K562 (cell line): ENCODE measurements around the gene GNAZ. TPM values are rescaled to one million over a fixed set of nuclear protein-coding genes. Genes with fewer than 3 reads are reported as not detected.

Source experiments
- ATAC-seq: fragments of 200-7000 bp; cut with Tn5 transposase; 3 replicates; pipeline ENCODE4 v1.9.1; 2020; ENCODE audit warnings: moderate library complexity
- BruUV-seq: library from RNA; stranded (reverse); fragments of 400-500 nt; replicated peaks from 2 replicates; lab custom pipeline; 2021; lab: Mats Ljungman, UMichigan
- CTCF ChIA-PET: fragments of 300-600 bp; formaldehyde crosslinking; extraction: SDS; loops from one replicate; lab custom pipeline; 2021; ENCODE audit warnings: low intra/inter-chr PET ratio; lab: Yijun Ruan, JAX
- POLR2A ChIA-PET: fragments of 300-600, 350-650 bp; sonication (Branson Sonifier 250); formaldehyde crosslinking; extraction: SDS; loops from one replicate; lab custom pipeline; 2021; ENCODE audit warnings: antibody characterized with exemption, inconsistent platforms; lab: Yijun Ruan, JAX
- DNase-seq, 4 experiments: peaks; one replicate each; pipeline versions ENCODE4 v3.0.0 to v3.0.0-alpha.2; 2011 to 2018; ENCODE audit warnings: low spot score in 3 of 4, mixed read lengths in 3 of 4; ENCODE audit errors: extremely low read depth in 1 of 4
- FAIRE-seq: peaks from 2 replicates; lab custom pipeline; 2011; peaks lifted over from hg19 to GRCh38; lab: Jason Lieb, UNC
- H2AFZ ChIP-seq: 2 replicates; pipeline ENCODE4 v1.6.0; 2011; ENCODE audit warnings: low read depth, low read length, control low read depth, inconsistent platforms
- H3K27ac ChIP-seq: fragments of 200-600 bp; 3 replicates; pipeline ENCODE4 v1.8.0; 2011; ENCODE audit warnings: low read depth, mild to moderate bottlenecking, control low read depth, inconsistent platforms, low read length, moderate library complexity, mixed read lengths; ENCODE audit errors: extremely low read depth
- H3K27me3 ChIP-seq, 2 experiments: fragments of 300-600 bp in 1 of 2; 2 replicates in 1 of 2; 3 replicates in 1 of 2; pipeline versions ENCODE4 v1.6.0 to v1.8.0; 2011; ENCODE audit warnings: inconsistent platforms in 2 of 2, low read length in 2 of 2, mild to moderate bottlenecking in 1 of 2, mixed read lengths in 1 of 2, moderate library complexity in 1 of 2; ENCODE audit not compliant: control insufficient read depth in 2 of 2, insufficient read depth in 2 of 2
- H3K36me3 ChIP-seq: fragments of 300-600 bp; 3 replicates; pipeline ENCODE4 v1.8.0; 2011; ENCODE audit warnings: mild to moderate bottlenecking, low read length, inconsistent platforms; ENCODE audit not compliant: control insufficient read depth, insufficient read depth
- H3K4me1 ChIP-seq, 2 experiments: fragments of 200-600 bp in 1 of 2; replicated peaks in 1 of 2; 2 replicates in 1 of 2; 3 replicates in 1 of 2; pipeline versions ENCODE4 v1.5.1 to v1.8.0; 2011; ENCODE audit warnings: inconsistent platforms in 2 of 2, low read length in 2 of 2, mild to moderate bottlenecking in 1 of 2, mixed read lengths in 1 of 2, moderate library complexity in 1 of 2; ENCODE audit not compliant: control insufficient read depth in 2 of 2, insufficient read depth in 2 of 2
- H3K4me2 ChIP-seq: 2 replicates; pipeline ENCODE4 v1.6.1; 2011; ENCODE audit warnings: low read length, control low read depth, inconsistent platforms, mixed read lengths; ENCODE audit not compliant: insufficient read depth
- H3K4me3 ChIP-seq: fragments of 200-600 bp; sonication (generic), shearing (Covaris generic); 2 replicates; pipeline ENCODE4 v1.5.1; 2016; ENCODE audit warnings: control low read depth, inconsistent platforms
- H3K79me2 ChIP-seq: fragments of 200-600 bp; 3 replicates; pipeline ENCODE4 v1.8.0; 2011; ENCODE audit warnings: low read length, inconsistent platforms; ENCODE audit not compliant: control insufficient read depth, insufficient read depth
- H3K9ac ChIP-seq, 2 experiments: 2 replicates each; pipeline versions ENCODE4 v1.6.0 to v1.6.1; 2011; ENCODE audit warnings: low read depth in 2 of 2, low read length in 2 of 2, control low read depth in 1 of 2, inconsistent platforms in 1 of 2, mild to moderate bottlenecking in 1 of 2, mixed read lengths in 1 of 2; ENCODE audit not compliant: insufficient read depth in 1 of 2
- H3K9me1 ChIP-seq: one replicate; pipeline ENCODE4 v1.6.0; 2011; ENCODE audit warnings: inconsistent platforms, mild to moderate bottlenecking, low read length, moderate library complexity; ENCODE audit not compliant: control insufficient read depth, insufficient read depth
- H3K9me3 ChIP-seq: replicated peaks from 2 replicates; pipeline ENCODE4 v1.5.1; 2011; ENCODE audit warnings: low read depth, low read length, inconsistent platforms; ENCODE audit not compliant: control insufficient read depth, insufficient read depth
- H4K20me1 ChIP-seq: replicated peaks from 2 replicates; pipeline ENCODE4 v1.6.1; 2011; ENCODE audit warnings: low read length, inconsistent platforms, mixed read lengths; ENCODE audit not compliant: control insufficient read depth, insufficient read depth
- CHAMP1 ChIP-seq: fragments of 450-650 bp; IDR thresholded peaks from 2 replicates; pipeline ENCODE4 v1.6.1; 2016; ENCODE audit warnings: mild to moderate bottlenecking
- DPF2 ChIP-seq: fragments of 450-650 bp; IDR thresholded peaks from 2 replicates; pipeline ENCODE4 v1.6.1; 2016
- E2F1 ChIP-seq: sonication (generic); formaldehyde crosslinking; IDR thresholded peaks from 2 replicates; pipeline ENCODE4 v1.8.1; 2023; ENCODE audit warnings: mild to moderate bottlenecking, missing genetic modification reagents, moderate library complexity
- HOXB6 ChIP-seq: fragments of 250-450 bp; sonication (Bioruptor Pico); IDR thresholded peaks from 2 replicates; pipeline ENCODE4 v1.5.1; 2022; ENCODE audit warnings: mild to moderate bottlenecking, borderline replicate concordance
- MCM3 ChIP-seq: fragments of 450-650 bp; IDR thresholded peaks from 2 replicates; pipeline ENCODE4 v1.6.1; 2016
- MCM7 ChIP-seq, 2 experiments: fragments of 450-650 bp; IDR thresholded peaks; 2 replicates each; pipeline ENCODE4 v1.6.1; 2016 to 2018
- MED1 ChIP-seq: sonication (generic); formaldehyde crosslinking; IDR thresholded peaks from 2 replicates; pipeline ENCODE4 v1.8.1; 2023; ENCODE audit warnings: missing genetic modification reagents, borderline replicate concordance
- NFE2 ChIP-seq: IDR thresholded peaks from 2 replicates; pipeline ENCODE4 v1.6.1; 2014; ENCODE audit warnings: antibody characterized with exemption, low read depth
- PRMT5 ChIP-seq: sonication (generic); formaldehyde crosslinking; IDR thresholded peaks from 2 replicates; pipeline ENCODE4 v1.5.0; 2020; ENCODE audit warnings: missing genetic modification reagents
- RNF2 ChIP-seq: sonication (generic); IDR thresholded peaks from 2 replicates; pipeline ENCODE4 v1.6.1; 2016
- TARDBP ChIP-seq: fragments of 450-650 bp; IDR thresholded peaks from 2 replicates; pipeline ENCODE4 v1.6.1; 2016
- TCF3 ChIP-seq: sonication (generic); formaldehyde crosslinking; IDR thresholded peaks from 2 replicates; pipeline ENCODE4 v1.4.0; 2020; ENCODE audit warnings: mild to moderate bottlenecking, missing genetic modification reagents
- YY1 ChIP-seq, 3 experiments: IDR thresholded peaks; 2 replicates each; pipeline ENCODE4 v1.6.1; 2011; ENCODE audit warnings: low read length in 2 of 3, mild to moderate bottlenecking in 2 of 3, moderate library complexity in 2 of 3, borderline replicate concordance in 1 of 3, control low read depth in 1 of 3, low read depth in 1 of 3; ENCODE audit not compliant: insufficient read depth in 3 of 3, insufficient replicate concordance in 2 of 3, control insufficient read depth in 1 of 3, insufficient read length in 1 of 3; ENCODE audit errors: extremely low read depth in 1 of 3
- WGBS: fragments of 100-300 bp; shearing (Covaris generic); methylation state at CpG from one replicate; pipeline ENCODE4 v1.1.6; 2016; ENCODE audit warnings: low coverage, mixed read lengths; ENCODE audit not compliant: insufficient coverage; ENCODE audit errors: missing lambda C conversion rate; 5-methylcytosine and 5-hydroxymethylcytosine counted together
- in situ Hi-C: fragments of 300-500 bp; cut with MboI; formaldehyde crosslinking; loops from 4 replicates; pipeline ENCODE4 v1.15.0; 2018; ENCODE audit warnings: inconsistent platforms, mixed read lengths
- intact Hi-C: fragments of 100-400 bp; cut with micrococcal nuclease; formaldehyde crosslinking; loops from 2 replicates; pipeline ENCODE4 v1.14.2; 2022
- polyA plus RNA-seq, 8 experiments: library from polyadenylated mRNA; depleted of rRNA in 4 of 8; stranded (reverse) in 5 of 8; unstranded in 3 of 8; fragments of >200 nt; fragmentation: Nextera tagmentation in 2 of 8; fragmentation: Illumina TruSeq in 1 of 8; extraction: Ambion mirVana in 2 of 8; extraction: Trizol in 1 of 8; gene quantifications; 2 replicates each; pipeline versions ENCODE4 v1.2.1 to v1.2.3, GENCODE V29; 2011 to 2014; ENCODE audit warnings: inconsistent platforms in 1 of 8, missing spikeins in 1 of 8
- total RNA-seq, 7 experiments: library from RNA; depleted of rRNA in 6 of 7; stranded (reverse); fragments of >200 nt in 6 of 7; fragmentation: Illumina TruSeq in 2 of 7; extraction: Trizol in 2 of 7; gene quantifications; 2 replicates each; pipeline versions ENCODE4 v1.2.1 to v1.2.3, GENCODE V29; 2011 to 2021; ENCODE audit warnings: low replicate concordance in 1 of 7
- TF ChIP-seq, protein P1 (sequence below): fragments of 250-450 bp; sonication (Bioruptor Pico); IDR thresholded peaks from 2 replicates; pipeline ENCODE4 v1.8.0; 2022; ENCODE audit warnings: moderate library complexity, mild to moderate bottlenecking, inconsistent platforms
- TF ChIP-seq, protein P2 (sequence below), 2 experiments: fragments of 450-650 bp in 1 of 2; sonication (generic) in 1 of 2; formaldehyde crosslinking in 1 of 2; IDR thresholded peaks in 1 of 2; conservative IDR thresholded peaks in 1 of 2; 2 replicates each; pipeline versions ENCODE4 v1.6.1 to v1.8.1; 2016 to 2023; ENCODE audit warnings: mild to moderate bottlenecking in 2 of 2, moderate library complexity in 2 of 2, inconsistent platforms in 1 of 2, missing genetic modification reagents in 1 of 2

GNAZ gene
- total and polyA plus RNA-seq, 9 of the 15 experiments (the other 6 are each of a cell fraction or from before 2014, with no cell fraction given) = 0.04 to 0.22 (median 0.13) TPM; not detected in 3

DNA sequence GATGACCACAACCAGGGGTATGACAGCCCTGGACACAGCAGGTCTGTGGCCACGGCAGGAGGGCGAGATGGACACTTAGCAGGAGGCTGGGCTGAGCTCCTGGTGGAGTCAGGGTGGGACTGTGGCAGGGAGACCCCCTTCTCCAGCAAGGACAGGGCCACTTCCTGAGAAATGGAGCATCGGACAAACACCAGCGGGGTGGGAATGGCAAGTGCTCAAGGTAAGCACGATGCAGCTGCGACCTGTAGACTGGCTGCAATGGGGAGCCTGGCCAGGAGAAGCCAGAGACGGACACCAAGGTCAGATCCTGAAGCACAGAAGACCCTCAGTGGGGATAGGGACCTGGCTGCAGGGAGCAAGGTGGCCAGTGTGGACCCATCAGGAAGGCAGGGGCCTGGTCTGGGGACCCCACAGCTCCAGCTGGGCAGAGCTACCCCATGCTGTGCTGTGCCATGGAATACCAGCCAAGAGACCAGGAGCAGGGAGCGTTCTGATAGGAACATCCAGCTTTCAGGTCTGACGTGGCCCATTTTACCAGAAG, 42.2 kb downstream of the GNAZ start:
- WGBS = 1% methylated on average over 9 of the region's 9 CpGs
- Histone ChIP-seq H3K4me1 (peaks cover 0 to 26% of the 10 kb centered on the region in 2 experiments; a peak in 1 of 5 replicates), H4K20me1 (peaks cover 98% of the 10 kb centered on the region), H3K9me3 (no peaks in the 10 kb centered on the region), H3K27ac (no peak overlapping the region), H3K27me3 (peaks cover 48 to 100% of the 10 kb centered on the region in 2 experiments; a peak in 4 of 5 replicates), H3K36me3 (no peaks in the 10 kb centered on the region), H3K4me3 (no peak overlapping the region), H3K4me2 (no peak overlapping the region), H2AFZ (no peak overlapping the region), H3K9me1 (peaks cover 12% of the 10 kb centered on the region), H3K9ac (peak overlapping the region in 1 of 2 experiments; percentile 54; a peak in 2 of 4 replicates), H3K79me2 (no peaks in the 10 kb centered on the region)
- intact Hi-C loops = no loop called here
- in situ Hi-C loops = no loop called here
- DNase-seq (no peak), FAIRE-seq (no peak), ATAC-seq (no peak)
- CTCF ChIA-PET = interaction anchor here (0.6 kb wide), 1 partner anchor 156 kb away, joined by 4 read pairs; no protein-coding TSS in a partner anchor
- POLR2A ChIA-PET = interaction anchor here (0.7 to 19.0 kb wide), 18 partner anchors 10 to 403 kb away, joined by 3 to 414 read pairs (median 5); partner anchors contain the start of genes GNAZ and RAB36
- BruUV-seq = no TSS peak
- TF ChIP-seq E2F1 (0 out of 2 replicates have a peak, but pooled peaks have one; percentile 18), RNF2 (no peak), CHAMP1 (no peak), TARDBP (no peak), HOXB6 (CRISPR knock-in tag) (no peak), TCF3 (CRISPR knock-in tag) (no peak), NFE2 (no peak), YY1 (IDR thresholded peaks at IDR 0.05; ENCODE audit: borderline replicate concordance in 1 of 3, control insufficient read depth in 1 of 3, extremely low read depth in 1 of 3, insufficient read depth in 3 of 3, insufficient read length in 1 of 3, insufficient replicate concordance in 2 of 3, low read depth in 1 of 3, low read length in 2 of 3) (peak in 1 of 3 experiments; percentile 15), MCM3 (peak; percentile 70; the same call in 1 of the 2 replicates), MED1 (CRISPR knock-in tag) (no peak), PRMT5 (CRISPR knock-in tag) (0 out of 2 replicates have a peak, but pooled peaks have one; percentile 19), MCM7 (IDR thresholded peaks at IDR 0.05) (peak in 1 of 2 experiments; percentile 95; a peak in 2 of 4 replicates), DPF2 (no peak)
- TF ChIP-seq, protein P1, sequence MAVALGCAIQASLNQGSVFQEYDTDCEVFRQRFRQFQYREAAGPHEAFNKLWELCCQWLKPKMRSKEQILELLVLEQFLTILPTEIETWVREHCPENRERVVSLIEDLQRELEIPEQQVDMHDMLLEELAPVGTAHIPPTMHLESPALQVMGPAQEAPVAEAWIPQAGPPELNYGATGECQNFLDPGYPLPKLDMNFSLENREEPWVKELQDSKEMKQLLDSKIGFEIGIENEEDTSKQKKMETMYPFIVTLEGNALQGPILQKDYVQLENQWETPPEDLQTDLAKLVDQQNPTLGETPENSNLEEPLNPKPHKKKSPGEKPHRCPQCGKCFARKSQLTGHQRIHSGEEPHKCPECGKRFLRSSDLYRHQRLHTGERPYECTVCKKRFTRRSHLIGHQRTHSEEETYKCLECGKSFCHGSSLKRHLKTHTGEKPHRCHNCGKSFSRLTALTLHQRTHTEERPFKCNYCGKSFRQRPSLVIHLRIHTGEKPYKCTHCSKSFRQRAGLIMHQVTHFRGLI (CRISPR knock-in tag) = no peak
- TF ChIP-seq, protein P2, sequence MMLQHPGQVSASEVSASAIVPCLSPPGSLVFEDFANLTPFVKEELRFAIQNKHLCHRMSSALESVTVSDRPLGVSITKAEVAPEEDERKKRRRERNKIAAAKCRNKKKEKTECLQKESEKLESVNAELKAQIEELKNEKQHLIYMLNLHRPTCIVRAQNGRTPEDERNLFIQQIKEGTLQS (IDR thresholded peaks at IDR 0.05) = no peak
- TF ChIP-seq, protein P2 (CRISPR knock-in tag; conservative IDR thresholded peaks at IDR 0.05) = peak; percentile 50; the same call in 1 of the 2 replicates
